Ishikawa (cell line): Measurements from ENCODE around the gene ARL14.

Source experiments
- CREB1 ChIP-seq: IDR thresholded peaks from 2 replicates; pipeline ENCODE4 v1.6.1; 2012; ENCODE audit warnings: low read depth
- EP300 ChIP-seq: IDR thresholded peaks from 2 replicates; pipeline ENCODE4 v1.6.1; 2012; ENCODE audit warnings: borderline replicate concordance
- TEAD4 ChIP-seq: IDR thresholded peaks from 2 replicates; pipeline ENCODE4 v1.6.1; 2012

DNA sequence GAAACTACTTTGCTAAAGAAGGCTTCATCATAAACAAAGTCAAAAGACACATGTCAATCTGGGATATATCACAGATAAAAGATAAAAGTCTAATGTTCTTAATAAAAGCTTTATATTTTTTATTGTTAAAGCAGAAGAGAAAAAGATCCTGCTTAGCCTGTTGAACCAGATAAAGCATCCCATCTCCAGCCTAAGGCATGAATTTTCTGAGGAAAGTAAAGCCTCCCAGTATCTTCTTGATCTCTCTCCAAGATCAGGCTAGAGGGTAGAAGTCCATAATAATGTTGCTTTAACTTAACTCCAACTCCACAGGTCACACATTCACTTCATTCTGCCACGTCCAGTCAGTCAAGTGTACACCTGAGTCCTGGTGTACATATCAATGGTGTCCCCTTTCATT, 14.2 kb downstream of the ARL14 start:
- TF ChIP-seq TEAD4 = no peak
- TF ChIP-seq CREB1 = no peak
- no peak for TF ChIP-seq EP300
